Measurements from ENCODE around the gene PARD3. TPM values are rescaled to one million over a fixed set of nuclear protein-coding genes. Genes with fewer than 3 reads are reported as not detected.

Gene PARD3
- total RNA-seq, 1 experiment from 2014 or later: 46.3 TPM

DNA sequence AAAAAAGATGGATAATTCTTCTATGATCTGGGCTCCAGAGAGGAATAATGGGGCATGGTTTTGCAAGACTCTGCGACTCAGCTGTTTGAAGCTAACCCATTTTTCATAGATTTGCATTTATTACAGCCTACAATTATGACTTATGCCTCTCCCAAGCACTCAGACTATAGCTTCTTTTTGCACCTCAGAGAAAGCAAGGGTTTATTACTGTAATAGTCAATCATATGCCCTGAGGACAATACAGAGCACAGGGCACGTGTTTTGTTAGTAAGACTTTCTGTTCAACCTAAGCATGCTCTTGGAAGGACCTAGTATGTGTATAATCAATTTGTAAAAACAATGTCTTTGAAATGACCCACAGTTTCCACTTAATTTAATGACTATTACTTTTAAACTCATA lies 221.2 kb downstream of the PARD3 start:
- no peak overlapping the region for H3K27ac ChIP-seq (ENCODE audit: low read depth, low read length)
- H3K36me3 ChIP-seq (ENCODE audit: control insufficient read depth in 1 of 2, insufficient read depth in 2 of 2, low read length in 2 of 2): no peaks in the 10 kb centered on the region
- ChIA-PET POLR2A (no interaction called here), CTCF (no interaction called here), RAD21 (ENCODE audit: low non-redundant PET in 1 of 2, low total read pairs in 2 of 2, uncharacterized antibody in 2 of 2, unreplicated experiment in 2 of 2) (no interaction called here)
- DNase-seq (ENCODE audit: low read depth, low spot score) (no peak), ATAC-seq (no peak)
- H3K4me2 ChIP-seq (ENCODE audit: low read length): no peak overlapping the region
- H3K9ac ChIP-seq (ENCODE audit: low read length): no peak overlapping the region
- no peak overlapping the region for H3K4me3 ChIP-seq (replicated peaks in 1 of 2; ENCODE audit: low read depth in 1 of 2, low read length in 2 of 2)
- no TSS peak for BruUV-seq (replicated peaks)
- H3K9me2 ChIP-seq (ENCODE audit: insufficient read depth): no peaks in the 10 kb centered on the region
- no peaks in the 10 kb centered on the region for H3K27me3 ChIP-seq (ENCODE audit: insufficient read depth, low read length)
- H3K9me3 ChIP-seq (ENCODE audit: control insufficient read depth in 1 of 2, insufficient read depth in 1 of 2, low read depth in 1 of 2, low read length in 2 of 2): no peaks in the 10 kb centered on the region
- TF ChIP-seq SRF (IDR thresholded peaks at IDR 0.05; ENCODE audit: low read depth) (no peak), EGR1 (IDR thresholded peaks at IDR 0.05; ENCODE audit: low read depth) (no peak), JUND (IDR thresholded peaks at IDR 0.05) (no peak), ZFX (IDR thresholded peaks at IDR 0.05) (no peak), SP1 (IDR thresholded peaks at IDR 0.05; ENCODE audit: low read depth) (no peak), EZH2 (IDR thresholded peaks at IDR 0.05) (no peak), CBX3 (IDR thresholded peaks at IDR 0.05; ENCODE audit: low read depth) (no peak), FOSL1 (IDR thresholded peaks at IDR 0.05; ENCODE audit: low read depth) (no peak)
- peaks cover 9% of the 10 kb centered on the region for H3K79me2 ChIP-seq (ENCODE audit: insufficient read depth, low read length)
- no peaks in the 10 kb centered on the region for H4K20me1 ChIP-seq (ENCODE audit: insufficient read depth)
- H2AFZ ChIP-seq (ENCODE audit: low read depth, low read length, poor library complexity, severe bottlenecking): no peak overlapping the region
- intact Hi-C loops (cut with micrococcal nuclease): no loop called here
- no peaks in the 10 kb centered on the region for H3K4me1 ChIP-seq (ENCODE audit: control insufficient read depth in 1 of 2, insufficient read depth in 2 of 2, low read length in 2 of 2)

GRCh38 chr10:34593374-34593890 lies 221.7 kb downstream of the PARD3 start:
- intact Hi-C loops (cut with micrococcal nuclease): no loop called here
- Histone ChIP-seq H3K27me3 (ENCODE audit: insufficient read depth, low read length) (no peaks in the 10 kb centered on the region), H2AFZ (ENCODE audit: low read depth, low read length, poor library complexity, severe bottlenecking) (no peak overlapping the region), H3K9me2 (ENCODE audit: insufficient read depth) (no peaks in the 10 kb centered on the region), H3K9ac (ENCODE audit: low read length) (no peak overlapping the region), H3K4me2 (ENCODE audit: low read length) (no peak overlapping the region), H4K20me1 (ENCODE audit: insufficient read depth) (no peaks in the 10 kb centered on the region), H3K9me3 (ENCODE audit: control insufficient read depth in 1 of 2, insufficient read depth in 1 of 2, low read depth in 1 of 2, low read length in 2 of 2) (no peaks in the 10 kb centered on the region), H3K79me2 (ENCODE audit: insufficient read depth, low read length) (peaks cover 13% of the 10 kb centered on the region), H3K4me1 (ENCODE audit: control insufficient read depth in 1 of 2, insufficient read depth in 2 of 2, low read length in 2 of 2) (no peaks in the 10 kb centered on the region), H3K27ac (ENCODE audit: low read depth, low read length) (no peak overlapping the region), H3K36me3 (ENCODE audit: control insufficient read depth in 1 of 2, insufficient read depth in 2 of 2, low read length in 2 of 2) (no peaks in the 10 kb centered on the region), H3K4me3 (replicated peaks in 1 of 2; ENCODE audit: low read depth in 1 of 2, low read length in 2 of 2) (no peak overlapping the region)
- RAD21 ChIA-PET (ENCODE audit: low non-redundant PET in 1 of 2, low total read pairs in 2 of 2, uncharacterized antibody in 2 of 2, unreplicated experiment in 2 of 2): no interaction called here
- ATAC-seq (no peak), DNase-seq (ENCODE audit: low read depth, low spot score) (no peak)
- CTCF ChIA-PET: no interaction called here
- POLR2A ChIA-PET: no interaction called here
- no TSS peak for BruUV-seq (replicated peaks)
- TF ChIP-seq EZH2phosphoT487 (IDR thresholded peaks at IDR 0.05; ENCODE audit: borderline replicate concordance): no peak
- no peak for TF ChIP-seq FOSL1 (IDR thresholded peaks at IDR 0.05; ENCODE audit: low read depth)
- TF ChIP-seq ZFX (IDR thresholded peaks at IDR 0.05): no peak
- TF ChIP-seq TCF7L2 (IDR thresholded peaks at IDR 0.05; ENCODE audit: borderline replicate concordance, extremely low read depth, insufficient read depth, insufficient read length): no peak
- no peak for TF ChIP-seq POLR2AphosphoS5 (IDR thresholded peaks at IDR 0.05; ENCODE audit: low read depth, low read length)
- no peak for TF ChIP-seq CBX3 (IDR thresholded peaks at IDR 0.05; ENCODE audit: low read depth)
- TF ChIP-seq POLR2A (IDR thresholded peaks at IDR 0.05; ENCODE audit: borderline replicate concordance, extremely low read depth, insufficient read depth, insufficient read length): no peak
- TF ChIP-seq ELF1 (IDR thresholded peaks at IDR 0.05; ENCODE audit: borderline replicate concordance, low read depth): no peak
- no peak for TF ChIP-seq RAD21 (IDR thresholded peaks at IDR 0.05; ENCODE audit: low read depth)
- TF ChIP-seq, protein P1, sequence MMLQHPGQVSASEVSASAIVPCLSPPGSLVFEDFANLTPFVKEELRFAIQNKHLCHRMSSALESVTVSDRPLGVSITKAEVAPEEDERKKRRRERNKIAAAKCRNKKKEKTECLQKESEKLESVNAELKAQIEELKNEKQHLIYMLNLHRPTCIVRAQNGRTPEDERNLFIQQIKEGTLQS (IDR thresholded peaks at IDR 0.05): no peak
- no peak for TF ChIP-seq ZNF274 (IDR thresholded peaks at IDR 0.05; ENCODE audit: low read depth, low read length)
- TF ChIP-seq, protein P2, sequence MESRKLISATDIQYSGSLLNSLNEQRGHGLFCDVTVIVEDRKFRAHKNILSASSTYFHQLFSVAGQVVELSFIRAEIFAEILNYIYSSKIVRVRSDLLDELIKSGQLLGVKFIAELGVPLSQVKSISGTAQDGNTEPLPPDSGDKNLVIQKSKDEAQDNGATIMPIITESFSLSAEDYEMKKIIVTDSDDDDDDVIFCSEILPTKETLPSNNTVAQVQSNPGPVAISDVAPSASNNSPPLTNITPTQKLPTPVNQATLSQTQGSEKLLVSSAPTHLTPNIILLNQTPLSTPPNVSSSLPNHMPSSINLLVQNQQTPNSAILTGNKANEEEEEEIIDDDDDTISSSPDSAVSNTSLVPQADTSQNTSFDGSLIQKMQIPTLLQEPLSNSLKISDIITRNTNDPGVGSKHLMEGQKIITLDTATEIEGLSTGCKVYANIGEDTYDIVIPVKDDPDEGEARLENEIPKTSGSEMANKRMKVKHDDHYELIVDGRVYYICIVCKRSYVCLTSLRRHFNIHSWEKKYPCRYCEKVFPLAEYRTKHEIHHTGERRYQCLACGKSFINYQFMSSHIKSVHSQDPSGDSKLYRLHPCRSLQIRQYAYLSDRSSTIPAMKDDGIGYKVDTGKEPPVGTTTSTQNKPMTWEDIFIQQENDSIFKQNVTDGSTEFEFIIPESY (IDR thresholded peaks at IDR 0.05; ENCODE audit: extremely low read depth, insufficient replicate concordance, low read length): no peak
- no peak for TF ChIP-seq SP1 (IDR thresholded peaks at IDR 0.05; ENCODE audit: low read depth)
- no peak for TF ChIP-seq EGR1 (IDR thresholded peaks at IDR 0.05; ENCODE audit: low read depth)
- no peak for TF ChIP-seq EZH2 (IDR thresholded peaks at IDR 0.05)
- no peak for TF ChIP-seq YY1 (IDR thresholded peaks at IDR 0.05; ENCODE audit: extremely low read depth, insufficient replicate concordance, low read depth, low read length)
- TF ChIP-seq SRF (IDR thresholded peaks at IDR 0.05; ENCODE audit: low read depth): no peak
- no peak for TF ChIP-seq JUND (IDR thresholded peaks at IDR 0.05)

Measured in HCT116 (cell line).